Muscle of leg (tissue), 11 donors: ENCODE measurements around the gene KCNJ16. TPM values are rescaled to one million over a fixed set of nuclear protein-coding genes. Genes with fewer than 3 reads are reported as not detected.

Experiments used
- DNase-seq: peaks from one replicate; pipeline ENCODE4 v3.0.0; 2013
- H3K27ac ChIP-seq: one replicate; pipeline ENCODE4 v1.5.1; 2013; ENCODE audit warnings: mild to moderate bottlenecking, low read length, control low read depth
- H3K27me3 ChIP-seq: one replicate; pipeline ENCODE4 v1.6.1; 2013; ENCODE audit warnings: low read length; ENCODE audit not compliant: control insufficient read depth, insufficient read depth
- H3K36me3 ChIP-seq: one replicate; pipeline ENCODE4 v1.6.1; 2013; ENCODE audit warnings: low read length; ENCODE audit not compliant: control insufficient read depth, insufficient read depth
- H3K4me1 ChIP-seq: one replicate; pipeline ENCODE4 v1.6.1; 2013; ENCODE audit warnings: low read length; ENCODE audit not compliant: control insufficient read depth, insufficient read depth
- H3K4me3 ChIP-seq: one replicate; pipeline ENCODE4 v1.5.1; 2013; ENCODE audit warnings: low read length, control low read depth
- H3K9me3 ChIP-seq: replicated peaks from 2 replicates; pipeline ENCODE4 v1.6.1; 2013; ENCODE audit warnings: low read depth, low read length; ENCODE audit not compliant: control insufficient read depth
- WGBS: methylation state at CpG from one replicate; pipeline ENCODE4 v1.1.5; 2013; ENCODE audit warnings: missing lambda C conversion rate; ENCODE audit not compliant: insufficient coverage; 5-methylcytosine and 5-hydroxymethylcytosine counted together
- polyA plus RNA-seq, 8 donors: library from polyadenylated mRNA; unstranded; fragments of 120-200 nt; gene quantifications; one replicate each; pipeline versions ENCODE4 v1.2.1 to v1.2.3, GENCODE V29; 2013; ENCODE audit warnings: inconsistent platforms in 1 of 8, low replicate concordance in 1 of 8; ENCODE audit not compliant: insufficient read length in 8 of 8, insufficient read depth in 1 of 8
- total RNA-seq: library from RNA; stranded (reverse); fragments of 120-200 nt; gene quantifications from one replicate; pipeline ENCODE4 v1.2.4, GENCODE V29; 2013

The KCNJ16 gene
- total and polyA plus RNA-seq, 9 donors: 0.08 to 0.79 (median 0.19) TPM

GRCh38 chr17:70137451-70138230 is 62.6 kb downstream of the KCNJ16 start:
- Histone ChIP-seq H3K27ac (peak overlapping the region; percentile 82), H3K9me3 (no peaks in the 10 kb centered on the region), H3K27me3 (no peaks in the 10 kb centered on the region), H3K36me3 (no peaks in the 10 kb centered on the region), H3K4me3 (peak overlapping the region; percentile 24), H3K4me1 (peaks cover 16% of the 10 kb centered on the region)
- WGBS: 20% methylated on average over 2 of the region's 9 CpGs
- DNase-seq: peak; percentile 75

GRCh38 chr17:70138291-70138865 is 63.4 kb downstream of the KCNJ16 start:
- Histone ChIP-seq H3K4me3 (no peak overlapping the region), H3K9me3 (no peaks in the 10 kb centered on the region), H3K27ac (peak overlapping the region; percentile 82), H3K4me1 (peaks cover 16% of the 10 kb centered on the region), H3K36me3 (no peaks in the 10 kb centered on the region), H3K27me3 (no peaks in the 10 kb centered on the region)
- peak; percentile 80 for DNase-seq
- WGBS: no CpG with 5 or more reads among the region's 3 CpGs

GRCh38 chr17:70139449-70139993 is 64.5 kb downstream of the KCNJ16 start:
- 100% methylated on average over 1 of the region's 3 CpGs for WGBS
- H3K27ac ChIP-seq: no peak overlapping the region
- no peaks in the 10 kb centered on the region for H3K9me3 ChIP-seq

GRCh38 chr17:70144260-70144846 is 69.3 kb downstream of the KCNJ16 start:
- H3K27me3 ChIP-seq: no peaks in the 10 kb centered on the region
- no peaks in the 10 kb centered on the region for H3K9me3 ChIP-seq
- no CpG with 5 or more reads among the region's 6 CpGs for WGBS
- H3K4me3 ChIP-seq: no peak overlapping the region
- no peaks in the 10 kb centered on the region for H3K4me1 ChIP-seq
- H3K36me3 ChIP-seq: no peaks in the 10 kb centered on the region
- no peak overlapping the region for H3K27ac ChIP-seq
- DNase-seq: peak; percentile 57

More at GRCh38 chr17:70139449-70139993, 64.5 kb downstream of the KCNJ16 start:
- Histone ChIP-seq H3K4me1 (peaks cover 16% of the 10 kb centered on the region), H3K4me3 (no peak overlapping the region), H3K27me3 (no peaks in the 10 kb centered on the region), H3K36me3 (no peaks in the 10 kb centered on the region)
- DNase-seq: no peak

GRCh38 chr17:70153210-70153609 is 78.2 kb downstream of the KCNJ16 start:
- Histone ChIP-seq H3K4me3 (no peak overlapping the region), H3K27ac (no peak overlapping the region), H3K4me1 (no peaks in the 10 kb centered on the region), H3K27me3 (no peaks in the 10 kb centered on the region), H3K9me3 (no peaks in the 10 kb centered on the region), H3K36me3 (no peaks in the 10 kb centered on the region)
- DNase-seq: no peak
- WGBS: no CpG with 5 or more reads among the region's 3 CpGs

- no peak for DNase-seq
- no peak overlapping the region for H3K4me3 ChIP-seq
- no peaks in the 10 kb centered on the region for H3K9me3 ChIP-seq
- H3K27me3 ChIP-seq: no peaks in the 10 kb centered on the region
- 75% methylated on average over 2 of the region's 4 CpGs for WGBS
- no peaks in the 10 kb centered on the region for H3K36me3 ChIP-seq
- no peak overlapping the region for H3K27ac ChIP-seq
- no peaks in the 10 kb centered on the region for H3K4me1 ChIP-seq
Observed at GRCh38 chr17:70157151-70157550, 82.1 kb downstream of the KCNJ16 start.

- H3K27me3 ChIP-seq: no peaks in the 10 kb centered on the region
- no peak overlapping the region for H3K27ac ChIP-seq
- no peak overlapping the region for H3K4me3 ChIP-seq
- DNase-seq: peak; percentile 22
- H3K36me3 ChIP-seq: no peaks in the 10 kb centered on the region
- H3K9me3 ChIP-seq: no peaks in the 10 kb centered on the region
- WGBS: 40% methylated on average over 1 of the region's 4 CpGs
- no peaks in the 10 kb centered on the region for H3K4me1 ChIP-seq
Observed at GRCh38 chr17:70158180-70158579, 83.2 kb downstream of the KCNJ16 start.

- H3K4me3 ChIP-seq: no peak overlapping the region
- peak; percentile 38 for DNase-seq
- H3K4me1 ChIP-seq: no peaks in the 10 kb centered on the region
- no peaks in the 10 kb centered on the region for H3K36me3 ChIP-seq
- H3K27me3 ChIP-seq: no peaks in the 10 kb centered on the region
- no peaks in the 10 kb centered on the region for H3K9me3 ChIP-seq
- no peak overlapping the region for H3K27ac ChIP-seq
- WGBS: 33% methylated on average over 5 of the region's 6 CpGs
Observed at GRCh38 chr17:70158591-70158990, 83.6 kb downstream of the KCNJ16 start.

GRCh38 chr17:70159980-70160379 is 85.0 kb downstream of the KCNJ16 start:
- H3K9me3 ChIP-seq: no peaks in the 10 kb centered on the region
- WGBS: no CpG with 5 or more reads among the region's 2 CpGs
- no peak overlapping the region for H3K4me3 ChIP-seq
- no peaks in the 10 kb centered on the region for H3K27me3 ChIP-seq
- DNase-seq: no peak
- H3K27ac ChIP-seq: no peak overlapping the region
- no peaks in the 10 kb centered on the region for H3K36me3 ChIP-seq
- no peaks in the 10 kb centered on the region for H3K4me1 ChIP-seq

- no peak overlapping the region for H3K4me3 ChIP-seq
Observed at GRCh38 chr17:70161519-70161918, 86.5 kb downstream of the KCNJ16 start.

More at GRCh38 chr17:70161519-70161918, 86.5 kb downstream of the KCNJ16 start:
- no peak for DNase-seq
- H3K4me1 ChIP-seq: no peaks in the 10 kb centered on the region
- H3K27me3 ChIP-seq: no peaks in the 10 kb centered on the region
- H3K27ac ChIP-seq: no peak overlapping the region
- H3K36me3 ChIP-seq: no peaks in the 10 kb centered on the region
- WGBS: no CpG with 5 or more reads among the region's 1 CpG
- no peaks in the 10 kb centered on the region for H3K9me3 ChIP-seq
